ENCODE results near the gene ZNF565.
"Not testable (repeated sequence)": the region's sequence is repeated elsewhere in the genome, so short reads cannot be mapped to it uniquely, and the experiment has no call there.

DNA sequence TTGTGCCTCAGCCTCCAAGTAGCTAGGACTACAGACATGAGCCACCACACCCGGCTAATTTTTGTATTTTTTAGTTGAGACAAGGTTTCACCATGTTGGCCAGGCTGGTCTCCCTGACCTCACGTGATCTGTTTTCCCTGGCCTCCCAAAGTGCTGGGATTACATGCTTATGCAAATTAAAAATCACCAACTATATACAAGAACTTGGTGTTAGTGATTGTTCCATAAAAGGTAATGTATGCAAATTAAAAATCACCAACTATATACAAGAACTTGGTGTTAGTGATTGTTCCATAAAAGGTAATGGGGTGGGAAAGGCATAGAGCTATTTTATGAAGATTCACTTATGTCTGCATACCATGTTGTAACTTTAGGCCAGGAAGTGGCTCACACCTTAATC is 35.4 kb downstream of the ZNF565 start:
- TF ChIP-seq HOXA7 (CRISPR knock-in tag; IDR thresholded peaks at IDR 0.05); POLR2AphosphoS5 (IDR thresholded peaks at IDR 0.05; ENCODE audit: low read depth, low read length); XRCC5 (optimal IDR thresholded peaks at IDR 0.05; ENCODE audit: low read length): not testable (repeated sequence)

Data from HepG2 (cell line).